ENCODE results near the gene DRGX. TPM values are rescaled to one million over a fixed set of nuclear protein-coding genes. Genes with fewer than 3 reads are reported as not detected.

Gene DRGX
- total and polyA plus RNA-seq, 2 donors (not counting 1 experiment from before 2014, with no cell fraction given): not detected

- no peaks in the 10 kb centered on the region for H3K9me3 ChIP-seq (ENCODE audit: control extremely low read depth in 1 of 3, control insufficient read depth in 2 of 3, insufficient read depth in 1 of 3, low read length in 2 of 3)
- no peak overlapping the region for H3K4me2 ChIP-seq (replicated peaks; ENCODE audit: low read depth, low read length, poor library complexity, severe bottlenecking)
- no peak for ATAC-seq (ENCODE audit: low read depth)
- ChIA-PET CTCF (interaction anchor here (0.6 kb wide), 1 partner anchor 10 kb away, joined by 3 read pairs; no protein-coding TSS in a partner anchor), POLR2A (no interaction called here)
- no peak overlapping the region for H3K27ac ChIP-seq (ENCODE audit: low read length in 2 of 2)
- H3K9ac ChIP-seq (ENCODE audit: low read length): no peak overlapping the region
- Mint-ChIP-seq H3K27me3 (peaks cover 23% of the 10 kb centered on the region), H3K9me3 (ENCODE audit: insufficient read depth) (no peaks in the 10 kb centered on the region), H3K27ac (no peak overlapping the region), H3K4me1 (no peaks in the 10 kb centered on the region), H3K4me3 (no peak overlapping the region)
- no peaks in the 10 kb centered on the region for H4K20me1 ChIP-seq (ENCODE audit: control insufficient read depth, insufficient read depth, low read length, poor library complexity, severe bottlenecking)
- WGBS (ENCODE audit: insufficient coverage): 60% methylated on average over 1 of the region's 4 CpGs
- H3K4me1 ChIP-seq (ENCODE audit: control insufficient read depth in 2 of 2, insufficient read depth in 2 of 2, low read length in 2 of 2): no peaks in the 10 kb centered on the region
- H3K79me2 ChIP-seq (ENCODE audit: control insufficient read depth, insufficient read depth, low read length): no peaks in the 10 kb centered on the region
- intact Hi-C loops (cut with micrococcal nuclease): no loop called here
- no peaks in the 10 kb centered on the region for H3K36me3 ChIP-seq (replicated peaks in 1 of 2; ENCODE audit: control extremely low read depth in 1 of 2, control insufficient read depth in 1 of 2, extremely low read depth in 1 of 2, insufficient read depth in 2 of 2, low read length in 1 of 2)
- H2AFZ ChIP-seq (ENCODE audit: insufficient read depth, low read depth, low read length, poor library complexity, severe bottlenecking): no peak overlapping the region
- no peak for DNase-seq
- peaks cover 0 to 3% (median 0%) of the 10 kb centered on the region in 4 experiments for H3K27me3 ChIP-seq (replicated peaks in 1 of 4; ENCODE audit: control extremely low read depth in 1 of 4, control insufficient read depth in 3 of 4, insufficient read depth in 4 of 4, low read length in 3 of 4)
- no peak overlapping the region for H3K4me3 ChIP-seq (ENCODE audit: control extremely low read depth in 1 of 5, extremely low read depth in 1 of 5, insufficient read depth in 1 of 5, low read depth in 2 of 5, low read length in 4 of 5)
- TF ChIP-seq EZH2 (IDR thresholded peaks at IDR 0.05; ENCODE audit: borderline replicate concordance, insufficient read depth, low read depth, low read length, poor library complexity, severe bottlenecking) (no peak), CTCF (IDR thresholded peaks at IDR 0.05) (no peak)
Observed at GRCh38 chr10:49377256-49377655, 18.6 kb downstream of the DRGX start.

- Histone ChIP-seq H3K27ac (ENCODE audit: low read length in 2 of 2) (no peak overlapping the region), H3K79me2 (ENCODE audit: control insufficient read depth, insufficient read depth, low read length) (no peaks in the 10 kb centered on the region), H3K4me3 (ENCODE audit: control extremely low read depth in 1 of 5, extremely low read depth in 1 of 5, insufficient read depth in 1 of 5, low read depth in 2 of 5, low read length in 4 of 5) (no peak overlapping the region), H3K27me3 (replicated peaks in 1 of 4; ENCODE audit: control extremely low read depth in 1 of 4, control insufficient read depth in 3 of 4, insufficient read depth in 4 of 4, low read length in 3 of 4) (peaks cover 0 to 3% (median 0%) of the 10 kb centered on the region in 4 experiments), H2AFZ (ENCODE audit: insufficient read depth, low read depth, low read length, poor library complexity, severe bottlenecking) (no peak overlapping the region), H3K9me3 (ENCODE audit: control extremely low read depth in 1 of 3, control insufficient read depth in 2 of 3, insufficient read depth in 1 of 3, low read length in 2 of 3) (no peaks in the 10 kb centered on the region), H3K4me2 (replicated peaks; ENCODE audit: low read depth, low read length, poor library complexity, severe bottlenecking) (no peak overlapping the region), H3K36me3 (replicated peaks in 1 of 2; ENCODE audit: control extremely low read depth in 1 of 2, control insufficient read depth in 1 of 2, extremely low read depth in 1 of 2, insufficient read depth in 2 of 2, low read length in 1 of 2) (no peaks in the 10 kb centered on the region), H3K4me1 (ENCODE audit: control insufficient read depth in 2 of 2, insufficient read depth in 2 of 2, low read length in 2 of 2) (no peaks in the 10 kb centered on the region), H4K20me1 (ENCODE audit: control insufficient read depth, insufficient read depth, low read length, poor library complexity, severe bottlenecking) (no peaks in the 10 kb centered on the region), H3K9ac (ENCODE audit: low read length) (no peak overlapping the region)
- H3K4me1 Mint-ChIP-seq: no peaks in the 10 kb centered on the region
- H3K27me3 Mint-ChIP-seq: peaks cover 26% of the 10 kb centered on the region
- ATAC-seq (ENCODE audit: low read depth) (no peak), DNase-seq (no peak)
- POLR2A ChIA-PET: no interaction called here
- intact Hi-C loops (cut with micrococcal nuclease): no loop called here
- H3K4me3 Mint-ChIP-seq: no peak overlapping the region
- WGBS (ENCODE audit: insufficient coverage): 84% methylated on average over 3 of the region's 3 CpGs
- CTCF ChIA-PET: no interaction called here
- TF ChIP-seq CTCF (IDR thresholded peaks at IDR 0.05) (no peak), EZH2 (IDR thresholded peaks at IDR 0.05; ENCODE audit: borderline replicate concordance, insufficient read depth, low read depth, low read length, poor library complexity, severe bottlenecking) (no peak)
- no peaks in the 10 kb centered on the region for H3K9me3 Mint-ChIP-seq (ENCODE audit: insufficient read depth)
- no peak overlapping the region for H3K27ac Mint-ChIP-seq
Observed at GRCh38 chr10:49375611-49376010, 20.3 kb downstream of the DRGX start.

Data from B cell (primary cell).